ENCODE measurements around the gene LMNB1. TPM values are rescaled to one million over a fixed set of nuclear protein-coding genes. Genes with fewer than 3 reads are reported as not detected.

Gene LMNB1
- total RNA-seq, 3 donors from 2014 or later (not counting 1 experiment from before 2014, with no cell fraction given): 31.2 to 57.8 (median 37.3) TPM

DNA sequence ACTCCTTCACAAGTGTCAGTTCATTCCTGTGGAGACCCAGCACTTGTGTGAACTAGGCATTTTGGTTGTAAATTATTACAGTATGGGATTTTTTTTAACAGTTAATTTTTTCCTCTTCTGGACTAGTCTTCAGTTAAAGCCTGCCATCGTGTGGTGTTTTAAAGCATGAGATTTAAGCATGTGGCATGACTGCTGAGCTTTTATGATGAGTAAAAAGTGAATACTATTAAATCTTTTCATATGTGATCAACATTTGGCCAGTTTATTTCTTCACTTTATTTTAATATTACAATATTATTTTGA is 25.0 kb downstream of the LMNB1 start:
- TF ChIP-seq, protein P1, sequence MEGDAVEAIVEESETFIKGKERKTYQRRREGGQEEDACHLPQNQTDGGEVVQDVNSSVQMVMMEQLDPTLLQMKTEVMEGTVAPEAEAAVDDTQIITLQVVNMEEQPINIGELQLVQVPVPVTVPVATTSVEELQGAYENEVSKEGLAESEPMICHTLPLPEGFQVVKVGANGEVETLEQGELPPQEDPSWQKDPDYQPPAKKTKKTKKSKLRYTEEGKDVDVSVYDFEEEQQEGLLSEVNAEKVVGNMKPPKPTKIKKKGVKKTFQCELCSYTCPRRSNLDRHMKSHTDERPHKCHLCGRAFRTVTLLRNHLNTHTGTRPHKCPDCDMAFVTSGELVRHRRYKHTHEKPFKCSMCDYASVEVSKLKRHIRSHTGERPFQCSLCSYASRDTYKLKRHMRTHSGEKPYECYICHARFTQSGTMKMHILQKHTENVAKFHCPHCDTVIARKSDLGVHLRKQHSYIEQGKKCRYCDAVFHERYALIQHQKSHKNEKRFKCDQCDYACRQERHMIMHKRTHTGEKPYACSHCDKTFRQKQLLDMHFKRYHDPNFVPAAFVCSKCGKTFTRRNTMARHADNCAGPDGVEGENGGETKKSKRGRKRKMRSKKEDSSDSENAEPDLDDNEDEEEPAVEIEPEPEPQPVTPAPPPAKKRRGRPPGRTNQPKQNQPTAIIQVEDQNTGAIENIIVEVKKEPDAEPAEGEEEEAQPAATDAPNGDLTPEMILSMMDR (IDR thresholded peaks at IDR 0.05): peak; percentile 38
- no peaks in the 10 kb centered on the region for H3K27me3 ChIP-seq (ENCODE audit: control insufficient read depth, insufficient read depth, low read length)
- WGBS (ENCODE audit: insufficient coverage): 9% methylated on average over 1 of the region's 1 CpG
- Mint-ChIP-seq H3K27ac (no peak overlapping the region), H3K36me3 (no peaks in the 10 kb centered on the region), H3K9me3 (no peaks in the 10 kb centered on the region), H3K4me1 (peaks cover 0 to 18% of the 10 kb centered on the region in 2 donors), H3K4me3 (no peak overlapping the region), H3K27me3 (ENCODE audit: low read depth in 2 of 2) (no peaks in the 10 kb centered on the region)
- H3K36me3 ChIP-seq (ENCODE audit: control insufficient read depth, insufficient read depth, low read length): peaks cover 5% of the 10 kb centered on the region
- H3K4me3 ChIP-seq (ENCODE audit: low read length): no peak overlapping the region
- H3K9me3 ChIP-seq (ENCODE audit: control insufficient read depth, insufficient read depth, low read length): no peaks in the 10 kb centered on the region
- H3K27ac ChIP-seq (ENCODE audit: low read length): no peak overlapping the region
- intact Hi-C loops (cut with micrococcal nuclease): loop anchor here (1.0 to 5.0 kb wide), 2 partner anchors 126 to 145 kb away; no protein-coding TSS in a partner anchor
- DNase-seq (peak in 1 of 2 donors; percentile 60), ATAC-seq (peak in 2 of 3 donors; percentile 54 to 60)
- no peaks in the 10 kb centered on the region for H3K4me1 ChIP-seq (ENCODE audit: control insufficient read depth, insufficient read depth, low read length)

DNA sequence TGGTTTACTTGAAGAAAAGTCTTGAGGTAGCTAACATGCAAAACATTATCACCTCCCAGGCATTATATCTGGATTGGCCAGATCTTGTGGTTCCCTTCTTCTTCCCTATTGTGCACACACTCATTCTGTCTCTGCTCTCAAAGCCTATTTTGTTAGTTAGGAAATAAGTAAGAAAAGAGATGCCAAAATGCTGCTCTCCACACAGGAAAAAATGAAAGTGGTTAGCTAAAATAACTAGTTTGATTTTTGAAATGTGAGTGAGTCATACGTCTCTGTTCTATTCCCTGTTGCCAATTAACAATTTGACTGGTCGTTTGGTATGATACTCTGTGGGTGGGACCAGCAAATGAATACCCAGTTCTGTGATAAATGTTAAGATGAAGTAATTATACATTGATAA is 28.1 kb downstream of the LMNB1 start:
- peaks cover 6 to 16% of the 10 kb centered on the region in 2 donors for H3K4me1 Mint-ChIP-seq
- no peaks in the 10 kb centered on the region for H3K27me3 Mint-ChIP-seq (ENCODE audit: low read depth in 2 of 2)
- H3K9me3 ChIP-seq (ENCODE audit: control insufficient read depth, insufficient read depth, low read length): no peaks in the 10 kb centered on the region
- H3K4me3 ChIP-seq (ENCODE audit: low read length): no peak overlapping the region
- no peak overlapping the region for H3K27ac ChIP-seq (ENCODE audit: low read length)
- 69% methylated on average over 2 of the region's 2 CpGs for WGBS (ENCODE audit: insufficient coverage)
- H3K9me3 Mint-ChIP-seq: no peaks in the 10 kb centered on the region
- no peak overlapping the region for H3K4me3 Mint-ChIP-seq
- H3K4me1 ChIP-seq (ENCODE audit: control insufficient read depth, insufficient read depth, low read length): peaks cover 5% of the 10 kb centered on the region
- no peaks in the 10 kb centered on the region for H3K36me3 Mint-ChIP-seq
- intact Hi-C loops (cut with micrococcal nuclease): no loop called here
- H3K36me3 ChIP-seq (ENCODE audit: control insufficient read depth, insufficient read depth, low read length): peaks cover 5% of the 10 kb centered on the region
- peak overlapping the region in 1 of 2 donors; percentile 24 for H3K27ac Mint-ChIP-seq
- TF ChIP-seq, protein P1 (IDR thresholded peaks at IDR 0.05): no peak
- ATAC-seq (no peak), DNase-seq (no peak)
- no peaks in the 10 kb centered on the region for H3K27me3 ChIP-seq (ENCODE audit: control insufficient read depth, insufficient read depth, low read length)

DNA sequence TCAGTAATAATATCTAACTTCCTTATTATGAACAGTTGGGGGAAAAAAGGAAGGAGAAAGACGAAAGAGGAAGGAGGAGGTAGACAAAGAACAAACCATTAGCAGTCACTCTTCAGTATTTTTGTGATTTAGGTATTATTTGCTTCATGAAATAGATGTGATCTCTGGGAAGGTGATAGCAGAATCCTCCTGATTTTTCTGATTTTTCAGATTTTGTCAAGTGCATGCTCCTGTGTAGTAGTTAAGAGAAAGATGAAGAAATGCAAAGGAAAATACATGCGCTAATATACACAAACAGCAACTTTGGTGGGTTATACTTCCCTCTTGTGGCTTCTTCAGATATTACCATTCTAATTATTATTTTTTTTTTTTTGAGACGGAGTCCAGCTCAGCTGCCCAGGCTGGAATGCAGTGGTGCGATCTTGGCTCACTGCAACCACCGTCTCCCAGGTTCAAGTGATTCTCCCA is 31.6 kb downstream of the LMNB1 start:
- TF ChIP-seq, protein P1 (IDR thresholded peaks at IDR 0.05): peak; percentile 63
- Mint-ChIP-seq H3K27ac (peak overlapping the region; percentile 94 to 95), H3K4me3 (no peak overlapping the region), H3K4me1 (peaks cover 27 to 31% of the 10 kb centered on the region in 2 donors), H3K9me3 (no peaks in the 10 kb centered on the region), H3K36me3 (no peaks in the 10 kb centered on the region), H3K27me3 (ENCODE audit: low read depth in 2 of 2) (no peaks in the 10 kb centered on the region)
- H3K4me3 ChIP-seq (ENCODE audit: low read length): no peak overlapping the region
- ATAC-seq: no peak
- WGBS (ENCODE audit: insufficient coverage): 77% methylated on average over 5 of the region's 5 CpGs
- H3K9me3 ChIP-seq (ENCODE audit: control insufficient read depth, insufficient read depth, low read length): no peaks in the 10 kb centered on the region
- peaks cover 10% of the 10 kb centered on the region for H3K36me3 ChIP-seq (ENCODE audit: control insufficient read depth, insufficient read depth, low read length)
- H3K27me3 ChIP-seq (ENCODE audit: control insufficient read depth, insufficient read depth, low read length): no peaks in the 10 kb centered on the region
- intact Hi-C loops (cut with micrococcal nuclease): loop anchor here (2.0 kb wide), 1 partner anchor 132 kb away; no protein-coding TSS in a partner anchor
- peaks cover 20% of the 10 kb centered on the region for H3K4me1 ChIP-seq (ENCODE audit: control insufficient read depth, insufficient read depth, low read length)
- peak overlapping the region; percentile 4 for H3K27ac ChIP-seq (ENCODE audit: low read length)
- DNase-seq: peak in 1 of 2 donors; percentile 53

DNA sequence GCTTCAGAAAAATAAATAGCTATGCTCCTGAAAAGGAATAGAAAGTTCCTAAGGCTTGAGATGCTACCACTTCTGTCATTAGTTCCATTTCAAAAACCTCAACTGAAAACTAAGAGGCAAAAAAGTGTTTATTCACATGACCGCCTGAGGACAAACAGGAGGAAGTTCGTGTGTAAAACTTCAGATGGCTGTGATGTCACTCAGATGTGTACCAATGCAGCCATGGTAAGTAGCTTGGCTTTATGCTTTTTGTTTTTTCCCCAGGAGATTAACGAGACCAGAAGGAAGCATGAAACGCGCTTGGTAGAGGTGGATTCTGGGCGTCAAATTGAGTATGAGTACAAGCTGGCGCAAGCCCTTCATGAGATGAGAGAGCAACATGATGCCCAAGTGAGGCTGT is 33.0 kb downstream of the LMNB1 start:
- Histone ChIP-seq H3K27me3 (ENCODE audit: control insufficient read depth, insufficient read depth, low read length) (no peaks in the 10 kb centered on the region), H3K27ac (ENCODE audit: low read length) (no peak overlapping the region), H3K9me3 (ENCODE audit: control insufficient read depth, insufficient read depth, low read length) (no peaks in the 10 kb centered on the region), H3K4me1 (ENCODE audit: control insufficient read depth, insufficient read depth, low read length) (peaks cover 20% of the 10 kb centered on the region), H3K36me3 (ENCODE audit: control insufficient read depth, insufficient read depth, low read length) (peaks cover 12% of the 10 kb centered on the region), H3K4me3 (ENCODE audit: low read length) (no peak overlapping the region)
- Mint-ChIP-seq H3K27ac (peak overlapping the region; percentile 94 to 95), H3K27me3 (ENCODE audit: low read depth in 2 of 2) (no peaks in the 10 kb centered on the region), H3K4me1 (peaks cover 27 to 38% of the 10 kb centered on the region in 2 donors), H3K4me3 (no peak overlapping the region), H3K9me3 (no peaks in the 10 kb centered on the region), H3K36me3 (no peaks in the 10 kb centered on the region)
- DNase-seq (peak in 1 of 2 donors; percentile 26), ATAC-seq (no peak)
- intact Hi-C loops (cut with micrococcal nuclease): loop anchor here (2.0 to 10.0 kb wide), 4 partner anchors 43 to 1275 kb away; partner anchors contain the start of genes PHAX and SLC12A2
- TF ChIP-seq, protein P1 (IDR thresholded peaks at IDR 0.05): no peak
- 95% methylated on average over 7 of the region's 7 CpGs for WGBS (ENCODE audit: insufficient coverage)

All from natural killer cell (primary cell).